GM18502 (cell line): Measurements from ENCODE around the gene LHFPL6.

Source experiments
- ATAC-seq: cut with Tn5 transposase; IDR thresholded peaks from one replicate; pipeline ENCODE4 v1.9.1; 2021; ENCODE audit warnings: mild to moderate bottlenecking; ENCODE audit not compliant: unreplicated experiment, poor library complexity

LHFPL6 gene

DNA sequence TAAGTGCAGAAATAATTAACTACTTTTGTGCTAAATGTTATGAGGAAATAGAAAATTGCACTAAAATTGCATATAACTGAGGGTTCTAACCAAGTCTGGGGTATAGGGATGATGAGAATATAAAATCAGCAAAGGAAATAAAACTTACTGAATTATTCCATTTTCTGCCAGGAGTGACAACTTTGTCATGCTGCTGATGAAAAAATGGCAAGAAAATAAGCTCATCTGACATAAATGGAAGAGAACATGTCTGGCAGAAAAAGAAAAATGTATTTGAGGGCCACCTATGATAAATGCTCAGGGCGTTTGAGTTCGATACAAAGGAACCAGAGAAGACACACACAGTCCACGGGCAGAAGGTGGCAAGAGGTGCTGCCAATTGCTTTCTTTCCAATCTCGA is 78.2 kb downstream of the LHFPL6 start:
- ATAC-seq: no peak

DNA sequence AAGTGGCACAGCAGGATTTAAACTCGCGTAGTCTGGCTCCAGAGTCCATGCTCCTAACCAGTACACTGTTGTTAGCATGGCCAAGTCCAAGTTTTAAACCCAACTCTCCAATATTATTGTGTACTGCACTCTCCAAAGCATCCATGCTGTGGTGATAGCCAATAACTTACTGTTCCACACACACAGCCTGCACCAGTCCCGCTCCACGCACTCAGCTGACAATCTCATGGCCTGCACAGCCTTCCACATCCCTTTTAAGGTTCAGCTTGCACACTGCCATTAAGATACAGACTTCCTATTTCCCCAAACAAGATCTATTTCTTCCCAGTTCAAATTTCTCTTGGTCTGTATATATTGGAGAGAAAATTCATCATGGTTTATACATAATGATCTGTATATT is 80.7 kb downstream of the LHFPL6 start:
- ATAC-seq: no peak

DNA sequence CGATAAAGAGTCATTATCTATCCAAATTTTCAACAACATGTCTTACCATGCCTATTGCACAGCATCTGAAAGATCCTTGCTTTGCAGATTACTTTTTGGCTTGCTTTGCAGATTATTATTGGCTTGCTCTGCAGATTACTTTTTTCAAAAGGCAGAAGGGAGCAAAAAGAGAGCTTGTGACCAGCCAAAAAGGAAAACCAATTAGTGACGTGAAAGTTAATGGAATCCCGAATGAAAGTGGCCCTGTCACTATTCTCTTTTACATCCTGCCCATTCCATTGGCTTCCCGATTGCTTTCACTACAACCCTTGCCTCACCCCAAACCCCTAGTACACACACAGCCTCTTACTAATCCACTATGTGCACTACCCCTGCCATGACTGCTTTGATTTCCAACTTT is 81.3 kb downstream of the LHFPL6 start:
- ATAC-seq: no peak

DNA sequence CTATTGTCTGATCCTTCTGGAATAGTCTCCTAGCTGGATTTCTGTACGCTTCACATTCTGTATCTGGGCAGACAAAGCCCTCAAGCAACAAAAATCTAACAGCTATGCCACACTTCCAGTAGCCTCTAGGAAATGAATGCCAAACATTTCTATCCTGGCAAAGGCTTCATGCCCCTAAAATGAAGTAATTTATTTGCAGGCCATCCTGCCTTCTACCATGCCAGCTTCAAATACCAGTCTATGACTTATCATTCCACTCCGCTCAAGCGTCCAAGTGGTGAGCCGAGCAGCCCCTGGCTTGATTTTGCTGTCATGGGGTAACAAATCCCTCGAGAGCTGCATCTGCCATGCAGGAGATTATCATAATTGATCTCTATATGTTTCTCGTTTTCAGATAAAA is 86.9 kb downstream of the LHFPL6 start:
- ATAC-seq: no peak

DNA sequence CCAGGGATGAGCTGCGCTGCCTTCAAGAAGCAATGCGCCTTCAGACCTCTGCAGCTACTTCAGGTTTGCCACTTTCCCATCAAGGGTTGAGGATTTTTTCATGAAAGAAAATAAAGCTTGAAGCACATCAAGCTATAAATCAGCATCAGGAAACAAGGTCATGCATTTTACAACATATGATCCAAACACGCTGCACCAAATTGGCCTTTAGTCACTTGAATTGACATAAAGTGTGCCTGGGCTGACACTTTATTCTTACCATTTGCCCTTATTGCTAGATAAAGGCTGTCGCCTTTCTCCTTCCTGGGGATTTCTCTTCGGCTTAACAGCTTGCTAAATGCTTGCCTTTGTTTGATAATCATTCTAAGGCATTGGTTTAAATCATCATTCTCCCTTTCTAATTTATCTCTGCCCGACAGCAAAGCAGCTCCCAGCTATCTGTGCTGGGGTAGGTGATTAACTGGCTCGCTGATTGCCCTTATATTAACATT is 87.7 kb downstream of the LHFPL6 start:
- ATAC-seq: no peak

DNA sequence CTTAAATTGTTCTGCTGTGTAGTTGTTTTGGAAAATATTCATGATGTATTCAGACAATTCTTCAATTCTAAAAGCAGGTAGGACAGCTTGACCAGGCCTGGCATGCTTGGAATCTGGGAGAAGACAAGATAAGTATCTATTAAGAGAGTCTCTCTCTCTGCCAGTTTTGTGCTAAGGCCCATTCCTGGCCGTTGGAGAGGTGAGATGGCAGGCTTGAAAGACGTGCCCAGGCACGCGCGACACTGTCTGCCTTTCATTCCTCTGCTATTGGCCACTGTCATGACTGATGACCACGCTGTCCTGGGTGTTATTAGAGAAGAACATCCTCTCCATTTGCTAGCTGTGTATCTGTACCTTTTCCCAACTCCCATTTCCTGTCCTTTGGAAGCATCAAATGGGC is 90.3 kb downstream of the LHFPL6 start:
- ATAC-seq: no peak

DNA sequence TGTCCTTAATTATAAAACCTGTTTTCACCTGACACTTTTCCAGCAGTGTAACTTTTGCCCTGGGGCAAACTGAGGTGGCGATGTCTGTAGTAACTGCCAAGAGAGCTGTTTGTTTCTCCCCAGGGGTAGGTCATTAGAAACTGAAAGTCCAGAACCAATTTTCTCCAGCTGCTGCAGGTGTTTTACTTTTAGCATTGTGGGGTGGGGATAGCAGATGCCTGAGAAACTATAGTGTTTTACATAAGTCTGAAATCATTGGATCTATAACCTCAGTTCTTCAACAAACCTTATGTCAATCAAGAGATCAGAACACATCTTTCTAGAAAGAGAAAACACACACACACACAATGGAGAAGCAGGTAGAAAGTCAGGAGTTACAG is 92.7 kb downstream of the LHFPL6 start:
- ATAC-seq: peak; percentile 55

DNA sequence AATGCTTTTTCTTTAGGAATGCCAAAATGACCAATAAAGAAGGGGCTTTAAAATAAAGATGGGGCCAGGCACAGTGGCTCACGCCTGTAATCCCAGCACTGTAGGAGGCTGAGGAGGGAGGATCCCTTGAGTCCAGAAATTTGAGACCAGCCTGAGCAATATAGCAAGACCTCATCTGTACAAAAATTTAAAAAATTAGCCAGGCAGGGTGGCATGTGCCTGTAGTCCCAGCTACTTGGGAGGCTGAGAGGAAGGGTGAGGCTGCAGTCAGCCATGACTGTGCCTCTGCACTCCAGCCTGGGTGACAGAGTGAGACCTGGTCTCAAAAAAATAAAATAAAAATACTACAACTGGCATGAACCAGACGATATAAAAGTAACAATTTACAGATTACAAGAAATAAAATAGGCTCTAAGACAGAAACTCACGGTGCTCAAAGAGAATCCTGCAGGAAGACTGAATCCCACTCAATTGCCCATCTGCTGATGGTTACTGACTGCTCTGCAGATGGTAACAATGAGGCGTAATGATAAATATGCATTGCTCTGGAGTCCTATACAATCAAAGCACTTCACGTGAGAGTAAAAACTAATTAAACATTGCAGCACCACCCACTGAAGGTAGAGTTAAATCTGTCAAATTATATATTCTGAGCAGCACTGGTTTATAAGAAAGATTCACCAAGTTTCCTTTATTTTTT is 93.2 kb downstream of the LHFPL6 start:
- ATAC-seq: no peak

DNA sequence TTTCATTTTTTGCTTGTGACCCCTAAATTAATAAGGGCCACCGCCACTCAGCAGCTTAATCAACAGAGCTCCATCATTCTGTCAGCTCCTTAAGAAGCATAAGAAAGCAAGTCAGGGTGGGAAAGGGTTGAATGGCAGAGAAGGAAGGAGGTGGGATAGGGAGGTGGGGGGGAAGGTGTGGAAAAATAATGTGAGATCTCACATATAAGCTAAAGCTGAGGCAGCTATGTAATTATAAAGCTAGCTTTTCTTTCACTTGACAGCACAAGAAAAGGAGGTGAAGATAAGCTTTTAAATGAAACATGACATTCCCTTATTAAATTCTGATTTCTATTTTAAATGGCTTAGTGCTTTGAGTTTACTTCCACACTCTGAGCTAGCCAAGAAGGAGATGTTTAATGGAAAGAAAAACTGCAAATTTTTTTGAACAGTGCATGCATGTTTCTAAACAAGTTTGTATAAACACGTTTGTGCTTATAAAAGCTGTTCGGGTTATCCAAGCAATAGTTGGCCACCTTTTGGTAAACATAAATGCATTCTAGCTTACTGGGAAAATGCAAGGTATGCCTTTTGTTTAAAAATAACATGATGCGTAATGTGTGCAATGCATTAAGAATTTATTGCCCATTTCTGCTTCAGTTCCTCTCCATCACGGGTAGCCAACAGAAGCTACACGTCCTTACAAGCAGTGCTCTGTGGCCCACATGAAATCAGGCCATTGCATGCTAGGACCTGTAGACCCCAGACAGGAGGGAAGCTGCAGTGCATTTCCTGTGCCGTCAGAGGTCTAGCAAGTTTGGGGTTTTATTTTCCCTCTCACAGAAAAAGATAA is 96.2 kb downstream of the LHFPL6 start:
- ATAC-seq: no peak

DNA sequence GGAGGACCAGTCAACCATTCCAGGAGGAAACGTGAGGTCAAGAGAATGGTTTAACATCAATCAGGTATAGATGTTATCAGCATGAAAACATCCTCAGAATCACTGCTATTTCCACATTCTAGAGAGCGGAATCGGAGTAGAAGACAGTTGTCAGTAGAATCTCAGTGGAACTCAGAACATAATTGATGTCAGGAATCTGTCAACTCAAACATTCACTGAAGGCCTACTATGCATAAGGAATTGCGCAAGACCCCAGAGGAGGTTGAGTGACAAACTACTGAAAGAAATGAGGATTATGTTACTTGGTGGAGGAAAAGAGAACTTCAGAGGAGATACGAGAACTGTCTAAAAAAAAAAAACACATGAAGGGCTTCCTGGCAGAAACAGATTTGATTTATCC is 97.8 kb downstream of the LHFPL6 start:
- no peak for ATAC-seq

DNA sequence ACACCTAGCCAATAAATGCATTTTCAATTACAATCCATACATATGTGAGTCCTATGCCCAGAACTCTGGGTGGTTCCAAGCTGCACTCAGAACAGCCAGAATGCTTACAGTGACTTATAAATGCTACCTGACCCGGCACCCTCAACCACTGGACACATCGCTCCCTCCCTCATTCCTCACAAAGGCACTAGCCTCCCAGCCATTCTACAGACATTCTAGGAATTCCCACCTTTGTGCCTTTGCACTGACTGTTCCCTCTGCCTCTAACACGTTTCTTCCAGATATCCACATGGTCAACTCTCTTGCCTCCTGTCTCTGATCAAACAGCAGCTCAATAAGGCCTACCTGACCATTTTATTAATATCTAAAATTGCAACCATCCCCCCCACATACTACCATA is 99.9 kb downstream of the LHFPL6 start:
- ATAC-seq: no peak

DNA sequence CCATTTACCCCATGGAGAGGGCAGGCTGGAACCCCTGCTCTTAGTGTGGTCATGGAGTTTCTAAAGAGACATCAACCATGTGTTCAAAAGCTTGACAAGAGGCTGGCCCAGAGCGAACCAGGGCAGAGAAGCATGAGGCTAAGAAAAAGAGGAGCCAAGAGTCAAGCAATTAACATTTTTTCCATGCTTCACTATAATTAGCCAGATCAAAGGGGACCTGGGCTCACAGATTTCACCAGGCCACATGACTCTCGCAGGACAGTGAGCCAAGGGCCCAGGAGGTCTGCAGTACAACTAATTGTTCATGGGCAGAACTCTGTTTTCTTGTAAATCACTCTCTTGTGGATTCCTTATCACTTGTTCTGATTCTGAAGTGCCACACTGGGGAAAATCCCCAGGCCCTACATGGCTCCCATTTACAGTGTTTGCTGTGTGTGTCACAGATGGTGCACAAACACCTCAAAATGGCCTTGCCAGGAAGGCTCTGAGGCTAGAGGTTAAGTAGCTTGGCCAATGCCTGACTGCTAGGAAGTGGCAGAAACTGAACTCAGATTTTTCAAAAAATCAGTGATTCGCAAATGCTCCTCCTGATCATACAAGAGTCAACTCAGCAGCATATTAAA is 101.2 kb downstream of the LHFPL6 start:
- no peak for ATAC-seq

DNA sequence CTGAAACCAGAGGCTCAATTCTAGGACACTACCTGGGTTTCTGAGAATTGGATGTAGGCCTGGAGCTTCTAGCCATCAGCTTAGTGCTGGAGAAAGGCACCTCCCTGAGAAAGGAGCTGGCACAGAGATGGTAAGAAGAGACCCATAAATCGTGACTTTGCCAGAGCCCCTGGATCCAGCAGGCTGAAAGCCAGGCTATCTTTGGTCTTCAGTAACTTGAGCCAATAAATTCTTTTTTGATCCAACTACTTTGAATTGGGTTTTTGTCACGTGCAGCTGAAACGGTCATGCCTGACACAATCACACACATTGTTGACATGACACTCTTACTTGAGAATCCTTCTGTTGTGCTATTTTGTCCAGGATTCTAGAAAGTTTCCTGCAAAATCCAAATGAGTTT is 103.4 kb downstream of the LHFPL6 start:
- no peak for ATAC-seq

DNA sequence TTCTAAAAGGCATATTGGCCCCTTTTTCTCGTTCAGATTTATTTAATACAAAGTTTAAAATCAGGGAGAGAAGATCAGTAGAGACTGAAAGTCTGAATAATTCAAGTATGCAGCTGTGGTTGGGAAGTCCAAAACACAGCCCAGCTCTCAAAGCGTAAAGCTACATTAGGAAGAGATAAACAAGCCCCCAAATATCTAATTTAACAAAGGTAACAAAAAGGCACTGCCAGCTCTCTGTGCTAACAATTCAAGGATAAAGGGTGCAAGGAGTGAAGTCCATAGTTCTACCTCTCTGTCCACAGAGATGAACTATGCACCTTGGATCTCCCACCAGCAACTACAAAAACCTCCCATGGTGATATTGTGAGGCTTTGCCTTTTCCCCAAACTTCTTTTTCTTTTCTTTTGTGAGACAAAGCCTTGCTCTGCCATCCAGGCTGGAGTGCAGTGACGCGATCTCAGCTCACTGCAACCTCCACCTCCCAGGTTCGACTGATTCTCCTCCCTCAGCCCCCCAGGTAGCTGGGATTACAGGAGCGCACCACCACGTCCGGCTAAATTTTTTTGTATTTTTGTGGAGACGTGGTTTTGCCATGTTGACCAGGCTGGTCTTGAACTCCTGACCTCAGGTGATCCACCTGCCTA is 104.4 kb downstream of the LHFPL6 start:
- no peak for ATAC-seq

DNA sequence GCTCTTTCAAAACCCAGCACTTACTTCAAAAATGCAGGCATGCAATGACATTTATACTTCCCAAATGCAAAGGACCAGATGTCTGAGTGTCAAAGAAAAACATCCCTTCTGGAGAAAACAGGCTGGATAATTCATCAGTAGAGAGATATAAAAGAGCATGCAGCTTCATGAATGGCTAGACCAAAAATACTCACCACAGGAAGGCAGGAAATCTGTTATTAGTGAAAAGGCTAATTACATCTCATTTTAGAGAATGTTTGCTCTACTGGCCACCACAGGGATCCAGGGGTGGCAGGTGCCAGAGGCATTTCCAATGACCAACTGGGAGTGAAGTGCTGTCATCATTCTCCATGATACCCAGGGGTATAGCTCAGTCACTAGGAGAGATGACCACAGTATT is 106.5 kb downstream of the LHFPL6 start:
- ATAC-seq: no peak

DNA sequence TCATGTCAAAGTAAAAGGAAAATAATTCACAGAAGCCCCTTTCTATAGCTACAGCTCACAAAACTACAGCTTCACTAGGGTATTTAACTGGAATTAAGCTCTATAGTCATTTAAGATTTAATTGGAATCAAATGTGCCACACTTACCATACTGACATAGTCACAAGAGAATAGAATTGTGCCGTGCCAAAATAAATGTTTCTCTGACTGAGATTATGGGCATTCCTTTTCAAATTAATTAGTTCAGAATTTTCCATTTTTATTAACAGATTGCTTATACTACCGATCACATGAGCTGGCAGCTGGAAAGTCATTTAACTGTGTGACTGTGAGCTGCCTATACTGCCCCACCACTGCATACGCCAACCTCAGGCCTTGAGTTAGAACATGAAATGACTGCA is 108.4 kb downstream of the LHFPL6 start:
- ATAC-seq: no peak

DNA sequence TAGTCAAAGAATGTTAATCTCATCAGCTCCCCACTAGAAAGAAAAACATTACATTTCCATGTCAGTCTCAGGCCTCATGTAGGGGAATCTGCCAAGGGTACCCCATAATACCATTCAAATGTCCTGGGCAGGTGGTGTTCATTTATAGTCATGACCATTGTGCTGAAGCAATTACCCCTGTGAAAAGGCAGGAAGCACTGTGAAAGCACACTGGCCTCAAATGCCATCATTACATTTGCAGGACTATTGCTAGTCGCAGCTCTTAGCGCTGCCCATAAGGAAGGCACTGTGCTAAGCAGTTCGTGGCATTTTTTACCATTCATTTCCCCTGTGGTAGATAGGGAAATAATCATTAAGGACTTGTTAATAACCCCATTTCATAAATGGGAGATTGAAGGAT is 109.0 kb downstream of the LHFPL6 start:
- no peak for ATAC-seq

DNA sequence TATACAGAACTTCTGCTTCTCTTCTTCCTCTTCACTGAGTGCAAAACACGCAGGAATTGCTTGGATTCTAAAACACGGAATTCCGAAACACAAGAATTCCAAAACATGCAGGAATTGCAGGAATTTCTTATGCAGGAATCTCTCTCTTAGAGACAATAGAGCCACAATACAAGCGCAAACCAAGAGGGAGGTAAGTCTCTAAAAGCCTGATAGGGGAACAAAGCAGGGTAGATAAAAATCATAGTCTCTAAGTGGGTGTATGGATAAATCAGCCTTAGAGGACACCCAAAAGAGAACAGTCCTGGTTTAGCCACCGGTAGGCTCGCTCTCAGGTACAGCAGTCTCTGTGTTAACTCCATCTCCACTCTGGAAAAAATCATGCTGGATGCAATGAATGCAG is 112.9 kb downstream of the LHFPL6 start:
- ATAC-seq: no peak

DNA sequence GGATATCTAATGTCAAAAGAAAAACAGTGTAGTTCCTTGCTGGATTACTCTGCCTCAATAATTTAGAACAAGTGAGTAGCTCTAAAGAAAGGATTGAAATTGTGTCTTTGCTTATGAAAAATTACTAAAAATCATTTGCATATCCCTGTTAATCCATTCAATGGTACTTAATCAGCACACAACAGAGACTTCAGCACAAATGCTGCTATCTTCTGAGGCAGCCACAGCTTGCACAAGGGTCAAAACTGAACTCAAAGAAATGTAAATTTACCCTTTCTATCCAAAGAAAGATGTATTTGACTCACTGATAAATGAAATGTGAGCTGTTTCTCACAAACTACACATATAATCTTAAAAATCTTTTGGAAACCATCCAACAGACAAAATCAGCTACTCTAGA is 116.2 kb downstream of the LHFPL6 start:
- no peak for ATAC-seq

DNA sequence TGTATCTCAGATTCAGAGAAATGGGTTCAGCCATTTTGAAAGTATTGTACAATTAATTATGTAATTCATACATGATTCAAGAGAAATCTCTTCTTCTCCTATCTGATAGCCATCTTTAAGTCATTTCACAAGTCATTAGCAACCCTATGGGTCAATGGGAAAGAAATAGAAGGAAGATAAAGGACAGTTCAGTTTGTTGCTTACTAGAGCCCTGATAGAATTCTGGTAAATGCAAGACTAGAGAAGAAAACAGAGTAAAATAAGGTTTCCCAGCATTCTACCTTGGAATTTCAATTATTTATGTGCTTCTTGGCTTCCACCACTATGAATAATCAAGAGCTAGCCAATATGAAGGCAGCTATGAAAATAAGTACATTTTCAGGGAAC is 117.7 kb downstream of the LHFPL6 start:
- ATAC-seq: no peak
